NCI-H446 treated with DMSO at 0.1 percent for 48 hours (cell line): ENCODE data around the gene HSPA12A.
"Not testable (repeated sequence)": the region's sequence is repeated elsewhere in the genome, so short reads cannot be mapped to it uniquely, and the experiment has no call there.

Experiments used
- DNase-seq: peaks from one replicate; lab custom pipeline; 2025; lab: John Stamatoyannopoulos, UW

The HSPA12A gene

GRCh38 chr10:116715839-116716377 lies 26.5 kb downstream of the HSPA12A start:
- no peak for DNase-seq

GRCh38 chr10:116715341-116715740 lies 27.0 kb downstream of the HSPA12A start:
- DNase-seq = no peak

- DNase-seq = no peak
These were observed 28.5 kb downstream of the HSPA12A start for GRCh38 chr10:116713846-116714245.

- no peak for DNase-seq
These were observed 29.3 kb downstream of the HSPA12A start for GRCh38 chr10:116712989-116713543.

GRCh38 chr10:116712519-116712918 lies 29.8 kb downstream of the HSPA12A start:
- no peak for DNase-seq

GRCh38 chr10:116711803-116712202 lies 30.6 kb downstream of the HSPA12A start:
- DNase-seq = not testable (repeated sequence)

- DNase-seq = peak; percentile 36
These were observed 32.3 kb downstream of the HSPA12A start for GRCh38 chr10:116710076-116710475.

- DNase-seq = no peak
These were observed 33.5 kb downstream of the HSPA12A start for GRCh38 chr10:116708877-116709276.

- DNase-seq = no peak
These were observed 34.0 kb downstream of the HSPA12A start for GRCh38 chr10:116708391-116708821.

GRCh38 chr10:116707981-116708380 lies 34.4 kb downstream of the HSPA12A start:
- no peak for DNase-seq

- DNase-seq = no peak
These were observed 36.1 kb downstream of the HSPA12A start for GRCh38 chr10:116706281-116706680.

GRCh38 chr10:116705498-116705897 lies 36.9 kb downstream of the HSPA12A start:
- no peak for DNase-seq

GRCh38 chr10:116704926-116705325 lies 37.4 kb downstream of the HSPA12A start:
- no peak for DNase-seq

- DNase-seq = no peak
These were observed 40.2 kb downstream of the HSPA12A start for GRCh38 chr10:116702165-116702564.

- DNase-seq = no peak
These were observed 42.8 kb downstream of the HSPA12A start for GRCh38 chr10:116699471-116700150.

GRCh38 chr10:116699049-116699448 lies 43.3 kb downstream of the HSPA12A start:
- DNase-seq = no peak

GRCh38 chr10:116698364-116698763 lies 44.0 kb downstream of the HSPA12A start:
- DNase-seq = no peak

GRCh38 chr10:116697816-116698215 lies 44.5 kb downstream of the HSPA12A start:
- no peak for DNase-seq

GRCh38 chr10:116696919-116697318 lies 45.4 kb downstream of the HSPA12A start:
- DNase-seq = no peak

- no peak for DNase-seq
These were observed 47.5 kb downstream of the HSPA12A start for GRCh38 chr10:116694927-116695268.

GRCh38 chr10:116694243-116694926 lies 48.0 kb downstream of the HSPA12A start:
- no peak for DNase-seq

- no peak for DNase-seq
These were observed 50.1 kb downstream of the HSPA12A start for GRCh38 chr10:116692225-116692624.

GRCh38 chr10:116691635-116692034 lies 50.7 kb downstream of the HSPA12A start:
- DNase-seq = no peak
